Measurements from ENCODE around the gene YIPF5.

Gene YIPF5

DNA sequence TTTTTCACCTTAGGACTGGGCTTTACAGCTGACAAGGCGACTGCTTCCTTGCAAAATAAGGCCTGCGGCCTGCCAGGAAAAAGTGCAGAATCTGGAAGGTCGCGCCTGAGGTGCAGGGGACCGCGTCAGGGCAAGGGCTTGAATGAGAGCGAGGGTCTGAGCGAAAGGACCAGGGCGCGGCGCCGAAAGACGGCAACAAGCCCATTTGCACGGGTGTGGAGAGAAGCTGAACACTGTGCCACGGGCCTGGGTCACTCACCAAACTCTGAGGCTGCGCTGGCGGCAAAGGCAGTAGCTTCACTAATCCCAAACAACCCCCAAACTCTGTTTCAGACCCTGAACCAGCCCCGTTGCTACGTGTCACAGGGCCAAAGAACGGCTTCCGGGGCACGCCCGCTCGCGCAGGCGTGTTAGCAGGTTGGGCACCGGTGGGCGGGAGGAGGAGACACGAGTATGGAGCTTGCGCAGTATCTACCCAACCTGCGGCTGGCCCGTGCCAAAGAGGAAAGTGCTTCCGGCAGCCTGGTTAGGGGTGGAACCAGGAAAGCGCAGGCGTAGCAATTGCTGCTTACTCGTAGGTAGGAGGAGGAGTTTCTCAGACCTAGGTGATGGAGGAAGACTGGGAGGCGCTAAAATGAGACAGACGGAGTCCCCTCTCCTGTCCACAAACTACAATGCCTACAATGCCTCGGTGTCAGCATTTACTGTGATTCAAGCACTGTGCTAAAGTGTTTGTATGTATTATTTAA, at the start of gene YIPF5, which contains the start of gene KCTD16:
Gene YIPF5 (minus strand): TSS at position 384 of the 749 bp plus-strand sequence. CDS start 704 bp downstream, outside the sequence.
Gene KCTD16 (plus strand): TSS at position 598 of the 749 bp plus-strand sequence.
- DNase-seq: peak; percentile 93

DNA sequence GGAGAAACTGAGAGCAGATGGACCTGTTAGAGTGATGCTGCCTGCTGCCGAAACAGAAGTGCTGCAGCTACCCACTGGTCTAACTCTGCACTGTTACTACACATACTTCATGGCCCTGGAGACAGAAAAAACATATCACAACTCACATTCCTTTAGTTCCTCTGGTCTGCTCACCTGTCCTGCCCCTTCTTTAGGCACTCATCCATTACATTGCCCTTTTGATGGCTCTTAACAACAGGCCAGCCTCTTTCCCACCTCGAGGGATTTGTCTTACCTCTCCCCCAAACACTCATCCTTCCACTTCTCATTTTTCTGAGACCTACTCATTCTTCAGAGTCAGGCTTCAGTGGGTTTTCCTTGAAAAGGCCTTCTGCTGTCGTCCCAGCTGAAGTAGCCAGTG, 49.4 kb upstream of the YIPF5 start:
- no peak for DNase-seq

DNA sequence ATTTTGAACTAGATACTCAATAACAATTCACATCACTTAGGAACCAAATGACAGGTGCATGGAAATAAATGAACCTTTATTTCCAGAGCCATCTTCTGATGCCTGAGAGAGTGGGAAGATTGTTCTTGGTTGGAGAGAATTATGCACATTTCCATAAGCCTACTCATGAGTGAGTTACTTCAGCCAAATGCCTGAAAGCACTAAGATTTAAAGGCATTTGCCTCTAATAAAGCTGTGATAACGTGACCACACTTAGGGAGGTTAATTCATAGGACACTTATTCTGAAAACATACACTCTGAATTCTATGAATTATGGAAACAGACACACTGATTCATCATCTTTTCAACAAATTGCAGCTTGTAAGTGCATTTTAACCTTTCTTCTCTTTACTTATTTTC, 40.2 kb upstream of the YIPF5 start:
- DNase-seq: no peak

DNA sequence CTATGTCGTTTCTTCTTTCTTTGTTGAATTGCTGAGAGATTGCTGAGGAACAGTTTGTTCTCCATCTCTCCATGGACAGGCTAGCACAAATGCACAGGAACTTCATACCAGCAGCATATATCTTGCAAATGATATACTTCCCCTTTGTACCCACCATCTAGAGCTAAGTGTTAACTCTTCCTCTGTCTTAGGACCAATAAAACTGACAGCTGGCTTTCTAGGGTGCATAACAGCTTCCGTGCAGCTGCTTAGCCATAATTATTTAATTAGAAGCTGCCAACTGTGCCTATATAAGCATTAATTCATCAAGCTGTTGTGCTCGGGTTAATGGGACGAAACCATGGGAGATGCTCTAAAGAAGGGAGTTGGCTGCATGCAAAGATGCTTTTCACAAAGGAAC, 38.9 kb upstream of the YIPF5 start:
- DNase-seq: no peak

DNA sequence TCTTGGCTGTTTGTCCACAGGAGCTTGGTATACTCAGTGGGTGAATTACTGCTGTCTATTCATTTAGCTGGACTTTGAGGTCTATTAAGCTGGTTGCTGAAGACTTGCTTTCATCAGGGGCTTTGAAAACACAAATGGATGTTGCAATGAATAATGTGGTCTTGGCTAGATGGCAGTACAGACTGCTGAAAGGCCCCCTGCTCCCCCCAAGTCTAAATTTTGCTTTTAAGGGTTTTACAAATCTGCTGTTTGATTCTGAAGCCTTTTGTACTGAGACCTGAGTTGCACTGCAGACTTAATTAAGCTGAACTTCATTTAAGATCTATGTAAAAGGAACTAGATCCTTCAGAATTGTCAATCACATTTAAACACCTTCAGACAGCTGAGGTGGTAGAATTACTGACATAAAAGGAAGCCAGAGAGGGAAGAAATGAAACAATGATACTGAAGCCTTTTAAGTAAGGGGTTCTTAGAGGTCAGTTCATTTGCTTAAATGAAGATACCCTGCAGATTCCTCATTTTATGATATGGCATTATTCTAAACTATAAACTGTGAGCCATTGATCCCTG, 37.5 kb upstream of the YIPF5 start:
- DNase-seq: no peak

DNA sequence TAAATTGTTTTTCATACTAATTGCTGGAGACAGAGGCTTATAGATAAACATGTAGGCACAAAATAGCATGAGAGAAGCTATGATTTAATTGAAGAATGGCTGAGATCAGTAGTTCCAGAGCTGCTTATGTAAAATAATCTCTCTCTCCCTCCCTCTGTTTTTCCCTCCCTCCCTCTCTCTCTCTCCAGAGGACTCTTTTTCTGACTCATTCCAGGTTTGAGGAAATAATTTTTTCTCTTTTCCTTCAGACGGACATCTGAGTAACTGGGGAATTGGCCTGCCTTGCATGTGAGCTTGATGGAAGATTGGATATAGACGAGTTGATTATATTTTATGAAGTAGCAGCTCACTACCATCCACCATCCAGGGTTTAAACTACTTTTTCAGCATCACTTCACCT, 35.7 kb upstream of the YIPF5 start:
- DNase-seq: no peak

DNA sequence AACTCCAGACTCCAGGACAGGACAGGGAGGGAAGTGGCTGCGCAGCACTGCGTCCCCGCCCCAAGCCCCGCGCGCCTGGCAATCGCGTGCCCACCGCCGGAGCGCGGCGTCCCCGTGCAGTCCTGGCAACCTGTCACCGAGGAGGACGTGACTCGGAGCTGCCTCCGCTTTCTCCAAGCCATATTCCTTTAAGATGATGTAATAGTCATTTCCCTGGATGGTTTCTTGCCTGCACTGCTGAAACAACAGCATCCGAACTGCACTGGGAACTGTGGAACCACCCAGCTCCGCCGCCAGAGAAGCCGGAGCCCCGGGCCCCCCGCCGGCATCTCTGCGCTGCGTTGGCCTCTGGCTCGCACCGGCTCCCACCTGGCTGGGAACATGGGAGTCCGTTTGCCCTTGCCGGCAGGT, 34.7 kb upstream of the YIPF5 start:
- DNase-seq: no peak

DNA sequence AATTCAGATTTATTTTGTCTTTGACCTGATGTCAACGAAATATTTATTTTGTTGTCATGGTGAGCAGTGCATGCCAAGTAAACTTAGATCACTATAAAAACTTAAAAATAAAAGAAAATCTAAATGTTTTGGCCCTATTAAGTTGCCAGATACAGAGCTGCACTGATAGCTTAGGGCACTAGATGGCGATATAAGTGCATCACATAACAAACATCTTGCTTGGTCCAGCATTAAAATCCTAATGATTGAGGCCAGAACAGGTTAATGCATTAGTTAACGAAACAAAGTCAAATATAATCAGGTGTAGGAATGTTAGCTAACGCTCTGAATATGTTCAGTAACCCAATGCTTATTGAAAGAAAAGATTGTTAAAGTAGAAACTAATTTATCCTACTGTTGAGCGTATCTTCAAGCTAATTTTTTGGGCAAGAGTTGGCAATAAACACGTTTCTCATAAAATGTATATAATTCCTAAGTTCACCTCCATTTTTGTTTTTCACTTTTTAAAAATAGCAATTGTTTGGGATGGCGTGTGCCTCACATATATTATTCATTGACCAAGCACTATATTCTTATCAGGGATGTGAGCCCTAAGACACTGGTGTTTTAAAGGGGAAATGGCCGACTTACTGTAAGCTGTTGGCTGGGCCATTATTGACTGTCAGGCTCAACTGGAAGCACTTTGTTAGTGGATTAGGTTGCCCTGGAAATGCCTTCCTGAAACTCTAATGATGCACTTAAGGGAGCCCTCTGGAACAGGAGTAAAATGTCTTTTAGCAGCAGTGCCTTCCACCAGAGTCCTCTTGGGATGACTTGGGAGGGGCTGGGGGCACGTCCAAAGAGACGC, 33.5 kb upstream of the YIPF5 start:
- no peak for DNase-seq

DNA sequence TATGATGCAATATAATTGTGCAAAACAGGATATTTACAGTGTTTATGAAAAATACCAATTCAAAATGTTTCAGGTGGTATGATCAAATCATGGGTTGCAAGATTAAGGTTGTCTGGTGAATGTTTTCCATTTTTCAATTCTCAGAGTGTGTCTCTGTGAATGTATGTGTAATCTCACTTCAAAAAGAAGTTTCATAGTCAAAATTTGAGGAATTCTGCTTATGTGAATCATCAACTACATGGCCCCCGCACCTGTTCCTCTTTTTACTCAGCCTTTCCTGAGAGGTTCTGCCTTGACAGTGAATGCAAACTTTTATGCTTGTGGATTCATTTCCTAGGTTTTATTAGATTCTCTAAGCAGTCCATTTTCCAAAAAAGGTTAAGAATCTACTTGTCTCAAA, 32.3 kb upstream of the YIPF5 start:
- DNase-seq: no peak

DNA sequence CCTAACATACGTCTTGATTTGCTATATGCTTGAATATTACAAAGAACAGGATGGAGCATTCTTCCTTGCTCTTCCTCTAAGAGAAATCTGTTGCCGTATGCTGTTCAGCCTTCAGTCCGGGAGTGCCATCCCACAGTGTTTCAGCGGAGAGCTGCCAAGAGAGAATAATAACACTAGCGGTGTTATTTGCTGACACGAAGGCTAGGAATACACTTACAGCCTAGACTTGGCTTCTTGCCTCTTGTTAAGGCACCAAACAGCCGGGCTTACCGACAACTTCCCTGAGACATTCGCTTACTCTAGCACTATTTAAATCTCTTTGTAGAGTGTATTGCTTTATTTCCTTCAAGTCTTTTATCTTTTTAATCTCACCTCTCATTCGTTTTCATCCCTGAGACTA, 31.6 kb upstream of the YIPF5 start:
- no peak for DNase-seq

DNA sequence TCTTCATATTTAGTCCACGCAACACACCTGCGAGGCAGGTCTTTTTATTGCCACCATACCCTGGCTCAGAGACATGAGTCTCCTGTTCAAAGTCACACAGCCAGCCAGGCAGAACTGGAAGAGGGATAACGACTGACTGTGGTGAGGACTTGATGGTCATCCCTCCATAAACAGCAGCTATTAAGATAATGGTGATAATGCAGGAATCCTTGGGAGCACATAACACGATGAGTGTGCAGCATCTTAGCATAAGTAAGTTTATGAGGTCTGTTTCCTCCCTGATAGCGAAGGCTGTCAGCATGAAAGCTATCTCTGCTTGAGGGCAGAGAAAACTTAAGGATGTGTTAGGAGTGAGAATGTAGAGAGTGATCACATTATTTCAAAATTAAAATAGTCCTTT, 31.1 kb upstream of the YIPF5 start:
- DNase-seq: no peak

DNA sequence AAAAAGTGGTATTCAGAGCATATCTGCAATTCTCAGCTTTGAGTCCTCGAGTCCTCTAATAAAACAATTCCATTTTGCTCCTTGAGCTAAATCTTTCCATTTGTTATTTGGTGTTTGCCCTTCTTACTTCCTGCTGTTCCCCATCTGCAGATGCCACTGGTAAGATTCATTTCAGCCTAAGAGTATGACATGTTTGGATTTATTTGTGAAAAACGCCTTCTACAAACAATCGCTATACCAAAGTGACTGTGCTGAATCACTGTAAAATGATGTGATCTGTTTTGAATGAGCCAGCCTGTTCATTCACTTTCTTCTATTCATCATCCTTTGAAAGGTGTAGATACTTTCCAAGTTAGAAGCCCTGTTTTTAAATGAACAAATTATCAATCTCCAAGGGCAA, 27.9 kb upstream of the YIPF5 start:
- no peak for DNase-seq

DNA sequence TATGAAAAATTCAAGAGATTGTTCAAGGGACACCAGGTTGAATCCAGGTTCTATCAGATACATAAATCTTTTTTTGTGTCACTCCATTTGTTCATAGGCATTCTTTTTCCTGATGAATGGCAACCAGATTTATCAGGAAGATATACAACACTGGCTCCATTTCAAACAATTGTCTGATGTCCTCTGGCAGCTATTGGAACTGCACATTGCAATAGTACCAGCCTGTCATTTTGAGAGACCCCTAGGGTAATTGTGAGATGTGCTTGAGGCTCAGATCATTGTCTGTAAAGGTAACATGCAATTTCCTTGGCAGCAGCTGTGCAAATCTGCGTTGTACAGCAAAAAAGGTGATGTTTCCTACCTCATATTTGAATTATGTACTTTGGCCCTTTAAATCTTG, 26.2 kb upstream of the YIPF5 start:
- no peak for DNase-seq

DNA sequence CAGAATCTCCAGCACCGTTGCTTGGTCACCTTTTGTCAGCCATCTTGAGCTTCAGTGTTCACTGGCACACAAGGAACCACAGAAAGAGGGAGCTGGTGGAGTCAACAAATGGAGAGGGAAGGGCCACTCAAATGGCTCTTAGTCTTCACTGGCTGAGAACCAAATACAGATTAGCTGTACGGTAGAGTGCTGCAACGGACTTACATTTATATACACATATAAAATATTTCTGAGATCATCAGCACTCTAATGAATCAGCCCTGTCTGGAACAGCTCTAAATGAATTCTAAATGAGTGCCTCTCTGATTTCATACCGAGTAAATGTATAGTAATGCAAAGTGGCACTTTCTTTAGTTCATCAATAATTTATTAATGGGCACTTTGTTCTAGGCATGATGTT, 25.0 kb upstream of the YIPF5 start:
- no peak for DNase-seq

DNA sequence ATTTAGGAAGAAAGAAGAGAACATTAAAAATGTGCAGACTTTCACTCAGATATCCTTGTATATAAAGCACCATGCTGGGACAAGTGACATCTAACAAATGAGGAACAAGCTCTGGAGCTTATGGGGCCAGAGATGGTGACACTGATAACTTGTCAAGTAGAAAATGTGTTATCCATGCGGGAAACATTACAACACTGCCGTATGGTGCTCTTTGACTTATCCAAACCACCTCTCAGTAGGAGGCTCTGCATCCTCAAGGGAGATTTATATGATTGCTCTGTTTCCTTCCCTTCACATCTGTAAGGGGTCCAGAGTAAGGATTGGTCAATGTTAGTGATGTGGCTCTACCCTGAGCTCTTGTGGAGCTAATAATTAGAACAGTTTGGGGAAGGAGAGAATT, 23.7 kb upstream of the YIPF5 start:
- no peak for DNase-seq

DNA sequence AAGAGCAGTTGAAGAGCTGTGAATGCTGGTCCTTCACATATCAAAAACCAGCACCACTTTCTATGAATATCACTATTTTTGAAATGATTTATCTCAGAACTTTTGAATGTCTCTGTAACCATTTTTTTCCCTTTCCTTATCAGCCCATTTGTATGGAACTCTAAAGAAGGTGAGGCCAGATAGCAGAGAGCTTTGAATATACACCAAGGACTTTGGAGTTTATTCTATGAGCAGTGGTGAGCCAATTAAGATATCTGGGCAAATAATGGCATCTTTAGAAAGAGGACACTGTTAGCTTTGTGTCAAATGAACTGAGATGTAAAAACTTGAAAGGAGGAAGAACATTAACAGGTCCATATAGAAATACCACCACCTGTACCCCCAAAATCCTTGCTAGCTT, 22.2 kb upstream of the YIPF5 start:
- no peak for DNase-seq

DNA sequence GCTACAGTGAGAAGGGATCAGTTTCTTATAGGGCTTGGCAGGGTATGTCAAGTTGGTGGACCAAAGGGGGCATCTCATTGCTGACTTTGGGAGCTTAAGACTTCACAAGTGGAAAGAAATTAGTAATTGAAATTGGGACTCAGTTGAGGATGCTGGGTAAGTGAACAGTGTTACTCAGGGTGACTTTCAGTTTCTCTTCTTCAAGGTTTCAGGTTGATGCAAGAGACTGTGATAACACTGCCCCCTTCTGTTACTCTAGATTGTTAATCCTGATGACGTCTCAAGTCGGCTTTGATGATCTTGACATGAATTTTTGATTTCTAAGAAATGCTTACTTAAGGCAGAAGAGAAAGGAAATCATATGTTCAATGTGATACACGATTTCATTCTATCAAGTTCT, 21.5 kb upstream of the YIPF5 start:
- DNase-seq: peak; percentile 21

DNA sequence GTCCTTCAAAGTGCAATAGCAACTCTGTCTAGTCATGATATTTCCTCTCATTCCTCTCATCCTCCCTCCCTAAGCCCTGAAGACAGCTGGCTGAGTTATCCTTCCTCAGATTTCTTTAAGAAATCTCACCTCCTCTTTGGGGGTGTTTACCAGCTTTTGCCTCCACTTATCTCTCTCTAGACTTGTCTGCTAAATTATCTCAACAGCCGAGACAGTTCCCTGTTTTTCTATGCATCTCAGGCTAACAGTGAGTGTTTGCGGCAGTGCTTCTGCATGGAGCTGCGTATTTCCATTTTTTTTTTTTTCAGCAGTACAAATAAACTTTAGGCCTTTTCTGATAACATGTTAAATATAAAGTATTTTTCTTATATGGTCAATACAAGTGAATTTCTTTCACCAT, 21.1 kb upstream of the YIPF5 start:
- no peak for DNase-seq

DNA sequence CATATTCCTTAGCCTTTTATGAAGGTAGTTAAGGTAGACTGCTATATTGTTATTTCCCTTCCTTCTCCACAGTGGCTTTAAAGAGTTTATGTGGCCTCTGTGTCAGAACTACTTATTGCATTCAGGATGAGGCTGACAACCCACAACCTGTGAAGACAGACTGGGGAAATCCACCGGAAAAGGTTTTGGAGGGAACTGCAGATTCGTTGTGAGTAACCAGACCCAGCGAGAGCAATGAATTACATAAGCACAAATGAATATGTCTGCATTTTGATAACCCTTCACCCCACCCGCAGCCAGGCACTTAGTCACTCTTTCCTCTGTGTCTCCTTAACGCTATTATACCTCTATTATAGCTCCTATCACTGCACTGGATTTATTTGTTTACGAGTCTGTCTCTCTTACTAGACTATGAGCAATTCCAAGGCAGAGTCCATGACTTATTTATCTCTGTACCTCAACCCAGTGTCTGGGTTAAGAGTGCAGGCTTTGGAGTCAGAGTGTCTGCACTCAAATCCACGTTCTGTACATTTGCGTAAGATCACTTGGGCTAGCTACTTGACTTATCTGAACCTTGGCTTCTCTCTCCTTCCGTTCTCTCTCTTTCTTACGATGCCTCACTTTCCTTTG, 19.5 kb upstream of the YIPF5 start:
- peak; percentile 64 for DNase-seq

DNA sequence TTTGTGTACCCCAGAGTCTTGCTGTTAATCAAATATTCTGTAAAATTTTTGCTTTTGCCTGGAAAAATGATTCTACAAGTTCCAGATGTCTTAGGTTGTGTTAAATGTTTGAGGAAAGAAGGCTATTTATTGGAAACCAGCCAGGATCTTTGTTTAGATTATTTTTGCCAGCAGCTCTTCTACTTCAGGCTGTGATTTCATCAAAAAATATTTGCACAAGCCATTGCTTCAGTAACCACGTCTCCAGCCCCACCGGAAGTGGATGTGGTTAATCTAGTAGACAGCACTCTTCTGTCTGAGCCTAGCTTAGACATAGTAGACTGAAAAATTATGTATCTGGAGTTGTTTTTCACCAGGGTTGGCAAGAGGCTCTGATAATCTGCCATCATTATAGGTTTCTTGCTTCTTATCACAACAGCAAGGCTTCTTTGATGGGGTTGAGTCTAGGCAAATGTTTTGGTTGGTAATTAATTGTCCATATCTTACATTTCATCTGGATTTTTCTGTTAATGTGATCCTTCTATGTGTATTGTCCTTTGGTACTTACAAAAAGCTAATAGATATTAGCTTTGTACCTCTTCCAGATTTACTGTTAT, 17.3 kb upstream of the YIPF5 start:
- peak; percentile 18 for DNase-seq

DNA sequence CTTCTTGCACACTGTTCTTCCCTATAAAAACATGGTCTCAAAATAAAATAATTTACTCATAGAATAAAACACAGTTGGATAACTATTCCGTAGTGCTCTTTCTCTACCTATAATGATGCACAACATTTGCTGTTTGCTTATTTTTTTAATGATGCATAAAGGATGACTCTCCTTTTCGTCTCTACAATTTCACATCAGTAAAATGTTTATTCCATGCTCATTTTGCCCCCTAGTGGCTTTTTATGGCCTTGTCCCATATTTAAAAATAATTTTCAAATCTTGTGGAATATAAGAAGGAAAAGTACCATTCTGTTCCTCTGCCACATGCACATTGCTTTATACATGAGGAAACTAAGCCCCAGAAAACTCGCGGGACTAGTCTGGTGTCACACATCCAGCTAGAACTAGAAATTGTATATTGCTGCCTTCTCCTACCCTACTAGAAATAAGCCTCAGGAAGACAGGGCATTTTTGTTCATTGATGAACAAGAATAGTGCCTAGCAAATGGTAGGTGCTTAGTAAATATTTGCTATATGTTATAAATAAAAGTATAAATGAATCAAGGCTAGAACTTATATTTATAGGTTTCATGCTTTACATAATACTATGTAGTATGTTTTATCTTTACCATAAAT, 12.9 kb upstream of the YIPF5 start:
- no peak for DNase-seq

DNA sequence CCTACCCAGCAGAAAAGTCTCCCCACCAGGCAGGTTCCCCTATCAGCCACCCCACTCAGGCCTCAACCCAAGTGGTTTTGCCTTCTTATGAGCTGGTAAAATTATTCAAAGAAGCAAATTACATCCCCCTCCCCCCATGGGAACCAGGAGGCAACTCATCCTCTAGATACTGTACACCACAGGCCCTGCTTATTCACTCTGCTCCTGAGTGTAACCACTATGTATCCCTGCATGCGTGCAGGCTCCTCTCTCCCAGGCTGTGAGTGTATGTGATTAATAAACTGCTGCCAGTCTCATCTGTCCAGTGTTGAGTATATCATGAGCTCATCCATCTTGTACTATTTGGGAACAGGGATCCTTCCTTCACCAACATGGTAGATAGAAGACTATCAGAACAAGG, 8.8 kb upstream of the YIPF5 start:
- DNase-seq: no peak

DNA sequence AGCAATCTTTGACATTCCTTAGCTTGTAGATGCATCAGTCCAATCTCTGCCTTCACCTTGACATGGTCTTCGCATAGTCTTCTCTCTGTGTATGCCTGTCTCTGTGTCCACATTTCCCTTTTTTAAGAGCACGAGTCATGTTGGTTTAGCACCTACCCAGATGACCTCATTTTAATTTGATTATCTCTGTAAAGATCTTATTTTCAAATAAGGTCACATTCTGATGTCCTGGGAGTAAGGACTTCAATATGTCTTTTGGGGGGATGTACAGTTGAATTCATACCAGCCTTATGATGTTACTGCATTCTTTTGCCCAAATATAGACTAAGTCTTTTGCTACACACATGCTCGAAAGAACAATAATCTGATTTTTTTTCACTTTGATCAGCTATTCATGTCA, 7.1 kb upstream of the YIPF5 start:
- DNase-seq: no peak

Data from SIG-M5 (cell line).